HCT116 (cell line): ENCODE results near the gene GPR26. TPM values are rescaled to one million over a fixed set of nuclear protein-coding genes. Genes with fewer than 3 reads are reported as not detected.

Experiments used
- ATAC-seq: fragments of 200-7000 bp; cut with Tn5 transposase; 2 replicates; pipeline ENCODE4 v1.9.1; 2020; ENCODE audit warnings: mild to moderate bottlenecking, moderate library complexity
- BruUV-seq: library from RNA; stranded (reverse); fragments of 400-500 nt; replicated peaks from 2 replicates; lab custom pipeline; 2021; lab: Mats Ljungman, UMichigan
- CTCF ChIA-PET: fragments of 300-600 bp; sonication (Branson Sonifier 250); formaldehyde crosslinking; loops from one replicate; lab custom pipeline; 2021; ENCODE audit warnings: antibody characterized with exemption; lab: Charles Lee
- POLR2A ChIA-PET: fragments of 300-600, 350-600 bp; sonication (Branson Sonifier 250); formaldehyde crosslinking; loops from one replicate; lab custom pipeline; 2021; ENCODE audit warnings: antibody characterized with exemption; lab: Charles Lee
- RAD21 ChIA-PET, 2 experiments: fragments of 300-600 bp; sonication (Branson Sonifier 250); formaldehyde crosslinking; loops; one replicate each; lab custom pipeline; 2023; ENCODE audit warnings: low total read pairs in 2 of 2; ENCODE audit not compliant: uncharacterized antibody in 2 of 2, unreplicated experiment in 2 of 2, low non-redundant PET in 1 of 2; lab: Charles Lee
- DNase-seq: peaks from one replicate; pipeline ENCODE4 v3.0.0-alpha.2; 2010; ENCODE audit warnings: low read depth, low spot score
- H2AFZ ChIP-seq: fragments of 200-600 bp; shearing (Covaris generic), sonication (generic); 2 replicates; pipeline ENCODE4 v1.6.1; 2017; ENCODE audit warnings: low read depth, mixed run types, mixed read lengths, antibody characterized with exemption, low read length; ENCODE audit not compliant: poor library complexity, severe bottlenecking
- H3K27ac ChIP-seq: 2 replicates; pipeline ENCODE4 v1.5.1; 2012; ENCODE audit warnings: low read depth, low read length
- H3K27me3 ChIP-seq: fragments of 200-600 bp; sonication (generic); 2 replicates; pipeline ENCODE4 v1.6.1; 2016; ENCODE audit warnings: mixed run types, low read length, mixed read lengths; ENCODE audit not compliant: insufficient read depth
- H3K36me3 ChIP-seq, 2 experiments: fragments of 200-500 bp in 1 of 2; fragments of 200-600 bp in 1 of 2; sonication (Bioruptor generic) in 1 of 2; sonication (generic) in 1 of 2; 2 replicates each; pipeline versions ENCODE4 v1.5.1 to v1.6.1; 2014 to 2016; ENCODE audit warnings: low read length in 2 of 2, inconsistent platforms in 1 of 2, mixed read lengths in 1 of 2, mixed run types in 1 of 2; ENCODE audit not compliant: insufficient read depth in 2 of 2, control insufficient read depth in 1 of 2
- H3K4me1 ChIP-seq, 2 experiments: fragments of 200-600 bp in 1 of 2; sonication (generic) in 1 of 2; 2 replicates each; pipeline versions ENCODE4 v1.5.1 to v1.6.1; 2012 to 2017; ENCODE audit warnings: low read length in 2 of 2, inconsistent platforms in 1 of 2, mild to moderate bottlenecking in 1 of 2, mixed read lengths in 1 of 2, mixed run types in 1 of 2, moderate library complexity in 1 of 2; ENCODE audit not compliant: insufficient read depth in 2 of 2, control insufficient read depth in 1 of 2
- H3K4me2 ChIP-seq: fragments of 200-600 bp; sonication (generic); 2 replicates; pipeline ENCODE4 v1.6.1; 2017; ENCODE audit warnings: mixed run types, low read length, mixed read lengths
- H3K4me3 ChIP-seq, 2 experiments: fragments of 200-600 bp in 1 of 2; sonication (generic) in 1 of 2; replicated peaks in 1 of 2; 2 replicates each; pipeline ENCODE4 v1.5.1; 2011 to 2016; ENCODE audit warnings: low read length in 2 of 2, control low read depth in 1 of 2, low read depth in 1 of 2, mild to moderate bottlenecking in 1 of 2, mixed read lengths in 1 of 2, mixed run types in 1 of 2
- H3K79me2 ChIP-seq: fragments of 200-600 bp; sonication (generic); 2 replicates; pipeline ENCODE4 v1.6.1; 2017; ENCODE audit warnings: mild to moderate bottlenecking, mixed run types, low read length, moderate library complexity, mixed read lengths; ENCODE audit not compliant: insufficient read depth
- H3K9ac ChIP-seq: fragments of 200-600 bp; sonication (generic); 2 replicates; pipeline ENCODE4 v1.6.1; 2016; ENCODE audit warnings: low read length, mixed read lengths
- H3K9me2 ChIP-seq: fragments of 200-600 bp; sonication (generic), shearing (Covaris generic); 2 replicates; pipeline ENCODE4 v1.6.1; 2017; ENCODE audit warnings: mixed run types, mild to moderate bottlenecking, moderate library complexity; ENCODE audit not compliant: insufficient read depth
- H3K9me3 ChIP-seq, 2 experiments: fragments of 200-500 bp in 1 of 2; fragments of 200-600 bp in 1 of 2; sonication (Bioruptor generic) in 1 of 2; sonication (generic) in 1 of 2; 2 replicates each; pipeline ENCODE4 v1.6.1; 2014 to 2017; ENCODE audit warnings: low read length in 2 of 2, mixed read lengths in 2 of 2, inconsistent platforms in 1 of 2, low read depth in 1 of 2, mild to moderate bottlenecking in 1 of 2, mixed run types in 1 of 2, moderate library complexity in 1 of 2; ENCODE audit not compliant: control insufficient read depth in 1 of 2, insufficient read depth in 1 of 2
- H4K20me1 ChIP-seq: fragments of 200-600 bp; sonication (generic), shearing (Covaris generic); 2 replicates; pipeline ENCODE4 v1.6.1; 2017; ENCODE audit warnings: mixed run types, mild to moderate bottlenecking, moderate library complexity; ENCODE audit not compliant: insufficient read depth
- CBX3 ChIP-seq: IDR thresholded peaks from 2 replicates; pipeline ENCODE4 v1.6.1; 2012; ENCODE audit warnings: low read depth
- CEBPB ChIP-seq: IDR thresholded peaks from 2 replicates; pipeline ENCODE4 v1.6.1; 2012; ENCODE audit warnings: low read depth
- CTCF ChIP-seq, 3 experiments: fragments of 200-600 bp in 1 of 3; sonication (generic) in 1 of 3; IDR thresholded peaks in 2 of 3; conservative IDR thresholded peaks in 1 of 3; 2 replicates each; pipeline ENCODE4 v1.5.1; 2012 to 2017; ENCODE audit warnings: low read depth in 2 of 3, low read length in 2 of 3, antibody characterized with exemption in 1 of 3, borderline replicate concordance in 1 of 3, control low read depth in 1 of 3, mild to moderate bottlenecking in 1 of 3, mixed read lengths in 1 of 3, mixed run types in 1 of 3, moderate library complexity in 1 of 3; ENCODE audit not compliant: insufficient read depth in 1 of 3
- EGR1 ChIP-seq: IDR thresholded peaks from 2 replicates; pipeline ENCODE4 v1.6.1; 2012; ENCODE audit warnings: low read depth
- ELF1 ChIP-seq: IDR thresholded peaks from 2 replicates; pipeline ENCODE4 v1.6.1; 2012; ENCODE audit warnings: low read depth, borderline replicate concordance
- EZH2 ChIP-seq: fragments of 200-600 bp; sonication (generic); IDR thresholded peaks from 2 replicates; pipeline ENCODE4 v1.6.1; 2017; ENCODE audit warnings: antibody characterized with exemption, mixed run types
- FOSL1 ChIP-seq: IDR thresholded peaks from 2 replicates; pipeline ENCODE4 v1.6.1; 2012; ENCODE audit warnings: low read depth
- JUND ChIP-seq: IDR thresholded peaks from 2 replicates; pipeline ENCODE4 v1.6.1; 2012
- POLR2AphosphoS5 ChIP-seq: IDR thresholded peaks from 2 replicates; pipeline ENCODE4 v1.6.1; 2011; ENCODE audit warnings: mild to moderate bottlenecking, low read depth, low read length, moderate library complexity
- RAD21 ChIP-seq: IDR thresholded peaks from 2 replicates; pipeline ENCODE4 v1.6.1; 2012; ENCODE audit warnings: low read depth, mild to moderate bottlenecking
- REST ChIP-seq: IDR thresholded peaks from 2 replicates; pipeline ENCODE4 v1.6.1; 2012; ENCODE audit warnings: low read depth
- SIN3A ChIP-seq: IDR thresholded peaks from 2 replicates; pipeline ENCODE4 v1.6.1; 2012; ENCODE audit warnings: low read depth
- SP1 ChIP-seq: IDR thresholded peaks from 2 replicates; pipeline ENCODE4 v1.6.1; 2012; ENCODE audit warnings: low read depth
- SRF ChIP-seq: IDR thresholded peaks from 2 replicates; pipeline ENCODE4 v1.6.1; 2012; ENCODE audit warnings: low read depth
- TCF7L2 ChIP-seq: IDR thresholded peaks from 2 replicates; pipeline ENCODE4 v1.7.0; 2011; ENCODE audit warnings: borderline replicate concordance, inconsistent platforms; ENCODE audit not compliant: insufficient read depth, insufficient read length; ENCODE audit errors: extremely low read depth
- YY1 ChIP-seq: IDR thresholded peaks from 2 replicates; pipeline ENCODE4 v1.6.1; 2011; ENCODE audit warnings: low read length, low read depth, moderate library complexity, mild to moderate bottlenecking; ENCODE audit not compliant: insufficient replicate concordance; ENCODE audit errors: extremely low read depth
- ZFX ChIP-seq: fragments of 450-650 bp; IDR thresholded peaks from 2 replicates; pipeline ENCODE4 v1.6.1; 2017
- ZNF274 ChIP-seq: fragments of 200-500 bp; sonication (Bioruptor generic); IDR thresholded peaks from 2 replicates; pipeline ENCODE4 v1.6.1; 2014; ENCODE audit warnings: mild to moderate bottlenecking, low read depth, low read length, inconsistent platforms
- intact Hi-C: fragments of 100-400 bp; cut with micrococcal nuclease; formaldehyde crosslinking; loops from 2 replicates; pipeline ENCODE4 v1.10.0; 2022
- total RNA-seq: library from RNA; stranded (reverse); gene quantifications from one replicate; pipeline ENCODE4 v1.2.1, GENCODE V29; 2021; ENCODE audit not compliant: unreplicated experiment

Gene GPR26
- total RNA-seq, 1 experiment from 2014 or later: not detected

GRCh38 chr10:123704812-123705211 lies 38.7 kb downstream of the GPR26 start:
- H3K27me3 ChIP-seq: peaks cover 64% of the 10 kb centered on the region
- no peak overlapping the region for H3K4me2 ChIP-seq
- ATAC-seq: no peak
- no peak overlapping the region for H2AFZ ChIP-seq
- no TSS peak for BruUV-seq
- H3K4me1 ChIP-seq: no peaks in the 10 kb centered on the region
- no peak for DNase-seq
- RAD21 ChIA-PET: interaction anchor here in 1 of 2 experiments (0.5 kb wide), 1 partner anchor 192 kb away, joined by 4 read pairs; no protein-coding TSS in a partner anchor
- CTCF ChIA-PET: no interaction called here
- H3K9me3 ChIP-seq: no peaks in the 10 kb centered on the region
- H3K9me2 ChIP-seq: no peaks in the 10 kb centered on the region
- no peaks in the 10 kb centered on the region for H3K36me3 ChIP-seq
- H3K4me3 ChIP-seq: no peak overlapping the region
- POLR2A ChIA-PET: no interaction called here
- TF ChIP-seq CTCF (IDR thresholded peaks at IDR 0.05 in 2 of 3, conservative IDR thresholded peaks at IDR 0.05 in 1 of 3; ENCODE audit: borderline replicate concordance in 1 of 3, insufficient read depth in 1 of 3, low read depth in 2 of 3, low read length in 2 of 3) (no peak), EGR1 (no peak), ZNF274 (no peak), ZFX (no peak)
- no peaks in the 10 kb centered on the region for H4K20me1 ChIP-seq
- H3K79me2 ChIP-seq: no peaks in the 10 kb centered on the region
- no peak overlapping the region for H3K9ac ChIP-seq
- no peak overlapping the region for H3K27ac ChIP-seq
- intact Hi-C loops: no loop called here

GRCh38 chr10:123706236-123706635 lies 40.1 kb downstream of the GPR26 start:
- Histone ChIP-seq H3K36me3 (no peaks in the 10 kb centered on the region), H3K4me2 (no peak overlapping the region), H3K27me3 (peaks cover 69% of the 10 kb centered on the region), H3K9me2 (no peaks in the 10 kb centered on the region), H3K9me3 (no peaks in the 10 kb centered on the region), H2AFZ (no peak overlapping the region), H3K9ac (no peak overlapping the region), H3K79me2 (no peaks in the 10 kb centered on the region), H3K4me3 (no peak overlapping the region), H3K4me1 (no peaks in the 10 kb centered on the region), H4K20me1 (no peaks in the 10 kb centered on the region), H3K27ac (no peak overlapping the region)
- BruUV-seq: no TSS peak
- ATAC-seq: no peak
- intact Hi-C loops: no loop called here
- DNase-seq: no peak
- ChIA-PET POLR2A (no interaction called here), RAD21 (no interaction called here), CTCF (no interaction called here)
- no peak for TF ChIP-seq ZFX
- TF ChIP-seq FOSL1: no peak
- TF ChIP-seq CBX3: no peak
- no peak for TF ChIP-seq JUND
- no peak for TF ChIP-seq TCF7L2
- TF ChIP-seq POLR2AphosphoS5: no peak
- TF ChIP-seq REST: no peak
- TF ChIP-seq CEBPB: no peak
- no peak for TF ChIP-seq YY1
- no peak for TF ChIP-seq EZH2
- TF ChIP-seq SP1: no peak
- no peak for TF ChIP-seq ZNF274
- no peak for TF ChIP-seq SRF
- TF ChIP-seq SIN3A: no peak
- no peak for TF ChIP-seq RAD21
- TF ChIP-seq ELF1: no peak
